Measurements from ENCODE around the gene EGFL7. TPM values are rescaled to one million over a fixed set of nuclear protein-coding genes. Genes with fewer than 3 reads are reported as not detected.

EGFL7 gene
- polyA plus RNA-seq, 3 donors = 1.3 to 2.8 (median 2.2) TPM

DNA sequence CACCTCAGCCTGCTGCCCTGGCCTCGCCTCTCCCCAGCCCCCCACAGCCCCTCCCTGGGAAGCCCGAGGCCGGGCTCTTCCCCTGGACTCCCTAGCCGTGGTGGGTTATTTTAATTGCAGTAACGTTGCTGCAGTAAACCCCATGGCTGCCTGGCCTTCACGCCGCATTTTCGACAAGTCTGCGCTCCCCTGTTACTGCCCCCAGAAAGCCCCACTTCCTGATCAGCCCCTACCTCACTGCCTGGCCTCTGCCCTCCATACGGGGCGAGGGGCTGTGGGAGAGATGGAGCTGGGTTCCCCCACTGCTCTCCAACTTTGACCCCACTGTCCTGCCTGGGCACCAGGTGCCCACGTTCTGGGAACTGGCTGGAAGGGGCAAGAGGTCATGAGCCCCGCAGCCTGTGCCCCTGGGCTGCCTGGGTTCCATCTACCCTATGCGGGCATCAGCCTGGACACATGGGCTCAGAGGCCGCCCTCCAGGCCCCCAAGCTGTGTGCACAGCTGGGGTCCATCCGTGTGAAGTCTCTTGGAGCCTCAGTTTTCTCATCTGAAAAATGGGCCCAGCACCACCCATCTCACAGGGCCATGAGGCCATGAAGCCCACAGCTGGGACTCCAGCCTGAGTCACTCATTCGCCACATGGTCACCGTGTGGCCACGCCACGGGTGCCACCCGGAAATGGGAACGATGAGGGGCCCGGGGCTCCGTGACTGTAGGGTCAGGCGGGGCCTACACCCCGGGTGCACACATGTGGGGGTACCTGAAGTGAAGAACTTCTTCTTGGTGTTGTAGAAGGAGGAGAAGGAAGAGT, 11.5 kb downstream of the EGFL7 start:
- H3K36me3 Mint-ChIP-seq = peaks cover 18 to 38% of the 10 kb centered on the region in 2 donors
- no peaks in the 10 kb centered on the region for H3K9me3 Mint-ChIP-seq
- WGBS (ENCODE audit: insufficient coverage) = 81% methylated on average over 14 of the region's 26 CpGs
- Histone ChIP-seq H3K9me3 (replicated peaks in 1 of 2; ENCODE audit: control insufficient read depth in 1 of 2, insufficient read depth in 1 of 2, low read length in 2 of 2) (no peaks in the 10 kb centered on the region), H2AFZ (ENCODE audit: insufficient read depth, low read depth, low read length, poor library complexity, severe bottlenecking) (no peak overlapping the region), H3K9ac (ENCODE audit: insufficient read depth, low read length, poor library complexity, severe bottlenecking) (no peak overlapping the region), H3K27ac (ENCODE audit: low read depth in 1 of 2, low read length in 2 of 2) (no peak overlapping the region), H3K4me2 (replicated peaks; ENCODE audit: extremely low read depth, low read length, poor library complexity, severe bottlenecking) (no peak overlapping the region), H3K36me3 (replicated peaks in 1 of 2; ENCODE audit: control insufficient read depth in 1 of 2, insufficient read depth in 2 of 2, low read length in 2 of 2) (peaks cover 40 to 47% of the 10 kb centered on the region in 2 donors), H3K4me1 (ENCODE audit: control insufficient read depth in 1 of 2, insufficient read depth in 2 of 2, low read length in 2 of 2) (peaks cover 13 to 15% of the 10 kb centered on the region in 2 donors), H3K27me3 (ENCODE audit: control insufficient read depth in 2 of 2, insufficient read depth in 2 of 2, low read length in 2 of 2) (peaks cover 0 to 13% of the 10 kb centered on the region in 2 donors), H3K79me2 (ENCODE audit: insufficient read depth, low read length) (peaks cover 19% of the 10 kb centered on the region), H4K20me1 (ENCODE audit: insufficient read depth, low read length) (peaks cover 74% of the 10 kb centered on the region), H3K4me3 (replicated peaks in 1 of 3; ENCODE audit: low read depth in 2 of 3, low read length in 3 of 3) (no peak overlapping the region)
- H3K27me3 Mint-ChIP-seq (ENCODE audit: low read depth in 3 of 3) = peaks cover 2 to 16% (median 8%) of the 10 kb centered on the region in 3 donors
- no peak overlapping the region for H3K4me3 Mint-ChIP-seq
- intact Hi-C loops (cut with micrococcal nuclease) = no loop called here
- DNase-seq = no peak
- peaks cover 8% of the 10 kb centered on the region for H3K4me1 Mint-ChIP-seq
- TF ChIP-seq CTCF (IDR thresholded peaks at IDR 0.05) = no peak
- peak overlapping the region in 4 of 7 donors; percentile 15 to 60 (median 42) for H3K27ac Mint-ChIP-seq

DNA sequence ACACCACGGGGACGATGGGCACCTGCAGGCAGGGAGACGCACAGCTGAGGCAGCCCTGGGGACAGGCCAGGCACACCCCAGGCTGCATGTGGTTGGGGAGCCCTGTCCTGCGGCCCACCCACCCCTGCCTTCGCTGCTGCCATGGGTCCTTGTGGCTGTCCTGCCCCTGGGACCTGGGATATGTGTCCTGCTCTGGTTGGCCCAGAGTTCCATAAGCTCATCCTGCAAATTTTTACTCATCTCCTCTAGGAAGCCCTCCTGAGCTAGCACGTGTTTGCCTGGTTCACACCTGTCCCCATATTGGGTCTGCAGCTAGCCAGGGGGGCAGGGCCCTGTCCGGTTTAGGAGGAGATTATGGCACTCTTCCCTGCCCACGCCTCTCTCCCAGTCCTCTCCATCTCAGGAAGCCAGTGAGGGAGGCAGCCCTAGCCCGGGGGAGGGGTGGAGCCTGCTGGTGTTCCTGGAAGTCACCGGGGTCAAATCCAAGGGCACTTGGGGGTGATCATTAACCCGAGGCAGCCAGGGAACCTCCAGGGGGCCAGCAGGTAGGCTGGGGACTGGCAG, 12.2 kb downstream of the EGFL7 start:
- Histone ChIP-seq H2AFZ (ENCODE audit: insufficient read depth, low read depth, low read length, poor library complexity, severe bottlenecking) (no peak overlapping the region), H3K27me3 (ENCODE audit: control insufficient read depth in 2 of 2, insufficient read depth in 2 of 2, low read length in 2 of 2) (peaks cover 0 to 6% of the 10 kb centered on the region in 2 donors), H3K4me2 (replicated peaks; ENCODE audit: extremely low read depth, low read length, poor library complexity, severe bottlenecking) (no peak overlapping the region), H3K79me2 (ENCODE audit: insufficient read depth, low read length) (peaks cover 20% of the 10 kb centered on the region), H3K4me1 (ENCODE audit: control insufficient read depth in 1 of 2, insufficient read depth in 2 of 2, low read length in 2 of 2) (peaks cover 20 to 21% of the 10 kb centered on the region in 2 donors), H3K36me3 (replicated peaks in 1 of 2; ENCODE audit: control insufficient read depth in 1 of 2, insufficient read depth in 2 of 2, low read length in 2 of 2) (peaks cover 40 to 47% of the 10 kb centered on the region in 2 donors), H3K9ac (ENCODE audit: insufficient read depth, low read length, poor library complexity, severe bottlenecking) (no peak overlapping the region), H3K27ac (ENCODE audit: low read depth in 1 of 2, low read length in 2 of 2) (no peak overlapping the region), H3K9me3 (replicated peaks in 1 of 2; ENCODE audit: control insufficient read depth in 1 of 2, insufficient read depth in 1 of 2, low read length in 2 of 2) (no peaks in the 10 kb centered on the region), H4K20me1 (ENCODE audit: insufficient read depth, low read length) (peaks cover 81% of the 10 kb centered on the region), H3K4me3 (replicated peaks in 1 of 3; ENCODE audit: low read depth in 2 of 3, low read length in 3 of 3) (no peak overlapping the region)
- intact Hi-C loops (cut with micrococcal nuclease) = no loop called here
- peaks cover 18 to 38% of the 10 kb centered on the region in 2 donors for H3K36me3 Mint-ChIP-seq
- TF ChIP-seq CTCF (IDR thresholded peaks at IDR 0.05) = no peak
- no peaks in the 10 kb centered on the region for H3K9me3 Mint-ChIP-seq
- H3K4me1 Mint-ChIP-seq = peaks cover 15% of the 10 kb centered on the region
- 63% methylated on average over 7 of the region's 11 CpGs for WGBS (ENCODE audit: insufficient coverage)
- no peak for DNase-seq
- H3K4me3 Mint-ChIP-seq = no peak overlapping the region
- peak overlapping the region in 3 of 7 donors; percentile 3 to 45 (median 36) for H3K27ac Mint-ChIP-seq
- H3K27me3 Mint-ChIP-seq (ENCODE audit: low read depth in 3 of 3) = peaks cover 2 to 11% (median 5%) of the 10 kb centered on the region in 3 donors
